Heart right ventricle (tissue), 16 donors: ENCODE results near the gene CYGB. TPM values are rescaled to one million over a fixed set of nuclear protein-coding genes. Genes with fewer than 3 reads are reported as not detected.

ENCODE experiments used
- ATAC-seq, 8 donors: fragments of 200-7000 bp; cut with Tn5 transposase; one replicate each; pipeline ENCODE4 v1.9.1; 2020; ENCODE audit warnings: mild to moderate bottlenecking in 8 of 8, moderate library complexity in 8 of 8, moderate number of reproducible peaks in 1 of 8
- DNase-seq, 2 donors: peaks; one replicate each; pipeline ENCODE4 v3.0.0-alpha.2; 2020
- H3K27ac ChIP-seq, 10 donors: fragments of 200-600 bp; sonication (generic) in 2 of 10; one replicate each; pipeline versions ENCODE4 v1.5.0 to v1.8.0; 2020 to 2022; ENCODE audit warnings: mild to moderate bottlenecking in 3 of 10
- H3K27me3 ChIP-seq, 7 donors: fragments of 200-600 bp; one replicate each; pipeline ENCODE4 v1.8.0; 2021 to 2022; ENCODE audit warnings: mild to moderate bottlenecking in 2 of 7
- H3K36me3 ChIP-seq, 9 donors: fragments of 200-600 bp; sonication (generic) in 1 of 9; one replicate each; pipeline versions ENCODE4 v1.5.0 to v1.8.0; 2020 to 2022; ENCODE audit warnings: mild to moderate bottlenecking in 2 of 9
- H3K4me1 ChIP-seq, 9 donors: fragments of 200-600 bp; sonication (generic) in 1 of 9; one replicate each; pipeline versions ENCODE4 v1.5.0 to v1.8.0; 2020 to 2022; ENCODE audit warnings: mild to moderate bottlenecking in 4 of 9
- H3K4me3 ChIP-seq, 10 donors: fragments of 200-600 bp; sonication (generic) in 2 of 10; one replicate each; pipeline versions ENCODE4 v1.5.0 to v1.8.0; 2020 to 2022; ENCODE audit warnings: mild to moderate bottlenecking in 7 of 10, moderate library complexity in 2 of 10
- H3K9me3 ChIP-seq, 11 donors: fragments of 200-600 bp in 10 of 11; sonication (generic) in 2 of 11; one replicate each; pipeline versions ENCODE4 v1.5.0 to v1.8.0; 2013 to 2022; ENCODE audit warnings: mild to moderate bottlenecking in 2 of 11, control low read depth in 1 of 11, moderate library complexity in 1 of 11
- CTCF ChIP-seq, 9 donors: fragments of 200-600 bp; sonication (generic) in 2 of 9; IDR thresholded peaks; one replicate each; pipeline versions ENCODE4 v1.5.0 to v1.8.0; 2021 to 2022; ENCODE audit warnings: antibody characterized with exemption in 9 of 9, mild to moderate bottlenecking in 5 of 9, moderate library complexity in 1 of 9
- WGBS, 2 donors: extraction: QIAGEN DNeasy Blood & Tissue Kit; methylation state at CpG; one replicate each; pipeline ENCODE4 v1.1.7; 2013; ENCODE audit warnings: inconsistent platforms in 1 of 2; 5-methylcytosine and 5-hydroxymethylcytosine counted together
- intact Hi-C, 10 donors: fragments of 100-400 bp; cut with DNase I; formaldehyde crosslinking; loops; one replicate each; pipeline versions ENCODE4 v1.11.1 to v1.14.2; 2022
- polyA plus RNA-seq, 2 donors: library from polyadenylated mRNA; stranded (reverse); fragments of 200-250 nt; gene quantifications; one replicate each; pipeline ENCODE4 v1.2.3, GENCODE V29; 2013
- total RNA-seq, 10 donors: library from RNA; stranded (reverse); fragmentation: NEBNext Ultra II Directional in 3 of 10; extraction: Animal tissue kit (Norgen Biotek cat#: 25700) in 3 of 10; gene quantifications; one replicate each; pipeline versions ENCODE4 v1.2.1 to v1.2.4, GENCODE V29; 2021 to 2023
- donor health status: Arrhythmogenic right ventricular cardiomyopathy.
- donor health status: ischemic (EF 13 %, LVEDD 7.1; RV severe dilation, severe dysfunction).
- donor health status: healthy with polysubstance abuse.
- donor health status: DM: no; HTN: yes; CAD: no.
- donor health status: DM: no; HTN: no; CAD: no.
- donor health status: ischemic (EF 25% LVEDD 6.9; RV normal size, moderate dysfunction).
- donor health status: ischemic (EF 25% LVEDD 5.7; RV mildly dilated, moderate dysfunction).
- donor health status: healthy.
- donor health status: DM: yes; HTN: yes; CAD: no.
- donor health status: Ischemic cardiomyopathy.
- donor health status: ischemic (EF 35%, LVEDD 5.7; RV mildly dilated, moderate dysfunction).
- donor health status: nonischemic (EF 11% LVEDD 7.7; RV severe dilation, severe dysfunction).
- donor health status: DM: yes; HTN: yes; CAD: no.
- donor health status: PGD.
- donor health status: ischemic (EF 29% LVEDD 5.4; RV normal size, mild dysfunction).
- donor health status: nonischemic (EF 23%, LVEDD 6.1; RV moderate dilation, normal function).

CYGB gene
- total and polyA plus RNA-seq, 12 donors = 9.3 to 57.7 (median 21.1) TPM

DNA sequence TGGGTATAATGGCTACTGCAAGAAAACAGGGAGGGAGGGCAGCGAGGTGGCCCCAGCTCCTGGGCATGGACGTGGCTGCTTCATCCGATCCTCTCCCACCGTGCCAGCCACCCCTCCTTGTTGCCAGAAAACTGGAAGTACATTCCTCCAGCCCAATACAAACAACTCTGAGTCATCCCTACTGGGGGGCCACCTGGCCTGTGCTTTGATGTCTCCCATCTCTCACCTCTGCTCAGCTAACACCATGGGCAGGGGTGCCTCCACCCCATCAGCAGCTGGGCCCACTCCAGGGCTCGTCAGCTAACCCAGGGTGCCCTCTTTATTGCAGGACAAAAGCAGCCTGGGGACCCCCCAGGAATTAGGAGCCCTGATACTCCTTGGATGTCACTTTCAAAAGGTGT, 38.2 kb downstream of the CYGB start:
- ATAC-seq (no peak), DNase-seq (no peak)
- H3K36me3 ChIP-seq = no peaks in the 10 kb centered on the region
- intact Hi-C loops = loop anchor here in 1 of 10 donors (2.0 kb wide), 1 partner anchor 14 kb away; no protein-coding TSS in a partner anchor
- TF ChIP-seq CTCF (IDR thresholded peaks at IDR 0.05) = no peak
- H3K9me3 ChIP-seq = no peaks in the 10 kb centered on the region
- no peaks in the 10 kb centered on the region for H3K27me3 ChIP-seq
- H3K4me1 ChIP-seq = peaks cover 20 to 79% (median 51%) of the 10 kb centered on the region in 9 donors
- H3K27ac ChIP-seq = peak overlapping the region; percentile 6 to 97 (median 94)
- peak overlapping the region in 7 of 10 donors; percentile 62 to 85 (median 77) for H3K4me3 ChIP-seq
- 73 to 85% methylated on average over 5 of the region's 5 CpGs for WGBS, 2 donors

GRCh38 chr17:76498876-76499251, 38.6 kb downstream of the CYGB start:
- no peak for DNase-seq
- WGBS, 2 donors = 56 to 59% methylated on average over 4 of the region's 4 CpGs
- ATAC-seq = no peak
- peaks cover 20 to 82% (median 53%) of the 10 kb centered on the region in 9 donors for H3K4me1 ChIP-seq
- no peak for TF ChIP-seq CTCF (IDR thresholded peaks at IDR 0.05)
- H3K4me3 ChIP-seq = peak overlapping the region in 3 of 10 donors; percentile 62 to 80 (median 80)
- H3K27me3 ChIP-seq = no peaks in the 10 kb centered on the region
- no peaks in the 10 kb centered on the region for H3K9me3 ChIP-seq
- no peaks in the 10 kb centered on the region for H3K36me3 ChIP-seq
- intact Hi-C loops = loop anchor here in 1 of 10 donors (2.0 kb wide), 1 partner anchor 14 kb away; no protein-coding TSS in a partner anchor
- peak overlapping the region; percentile 6 to 97 (median 94) for H3K27ac ChIP-seq

GRCh38 chr17:76497979-76498875, 39.3 kb downstream of the CYGB start:
- 15 to 18% methylated on average over 31 of the region's 31 CpGs for WGBS, 2 donors
- H3K4me1 ChIP-seq = peaks cover 23 to 88% (median 59%) of the 10 kb centered on the region in 9 donors

DNA sequence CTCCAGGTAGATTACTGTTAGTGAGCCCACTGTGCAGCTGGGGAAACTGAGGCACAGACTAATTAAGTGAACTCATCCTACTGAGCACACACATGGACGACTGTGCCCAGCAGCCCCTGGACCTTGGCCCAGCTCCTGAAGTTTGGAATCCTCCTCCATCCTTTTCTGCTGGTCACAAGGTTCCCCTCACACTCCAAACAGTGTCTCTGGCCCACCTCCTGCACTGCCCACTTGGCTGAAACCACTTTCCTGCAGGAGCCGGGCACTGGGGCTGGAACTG, 39.9 kb downstream of the CYGB start:
- DNase-seq (no peak), ATAC-seq (no peak)
- Histone ChIP-seq H3K27ac (peak overlapping the region; percentile 87 to 97 (median 94)), H3K27me3 (no peaks in the 10 kb centered on the region), H3K9me3 (no peaks in the 10 kb centered on the region), H3K4me3 (peak overlapping the region in 7 of 10 donors; percentile 2 to 38 (median 30)), H3K36me3 (no peaks in the 10 kb centered on the region), H3K4me1 (peaks cover 25 to 88% (median 65%) of the 10 kb centered on the region in 9 donors)
- WGBS, 2 donors = 19 to 33% methylated on average over 2 of the region's 2 CpGs
- intact Hi-C loops = no loop called here
- TF ChIP-seq CTCF (IDR thresholded peaks at IDR 0.05) = no peak

More at GRCh38 chr17:76497979-76498875, 39.3 kb downstream of the CYGB start:
- TF ChIP-seq CTCF (IDR thresholded peaks at IDR 0.05) = no peak
- Histone ChIP-seq H3K9me3 (no peaks in the 10 kb centered on the region), H3K4me3 (peak overlapping the region in 7 of 10 donors; percentile 2 to 38 (median 30)), H3K27ac (peak overlapping the region; percentile 87 to 97 (median 94)), H3K36me3 (no peaks in the 10 kb centered on the region), H3K27me3 (no peaks in the 10 kb centered on the region)
- ATAC-seq = peak; percentile 64 to 87 (median 80)
- intact Hi-C loops = loop anchor here in 1 of 10 donors (2.0 kb wide), 1 partner anchor 13 kb away; no protein-coding TSS in a partner anchor
- DNase-seq = peak; percentile 87 to 88
